ENCODE results near the gene PHGDH.

Gene PHGDH

GRCh38 chr1:119674111-119674526 is 37.6 kb upstream of the PHGDH start:
- TF ChIP-seq CTCF (conservative IDR thresholded peaks at IDR 0.05; ENCODE audit: low read depth): no peak
- peak; percentile 88 for DNase-seq (ENCODE audit: low spot score)
- ChIA-PET CTCF (interaction anchor here (0.6 to 2.8 kb wide), 15 partner anchors 9 to 200 kb away, joined by 3 to 33 read pairs (median 4); partner anchors contain the start of gene ZNF697), POLR2A (ENCODE audit: low non-redundant PET) (no interaction called here)
- H3K27ac ChIP-seq: peak overlapping the region; percentile 76; the same call in 1 of the 2 replicates

GRCh38 chr1:119674835-119675289 is 36.9 kb upstream of the PHGDH start:
- TF ChIP-seq CTCF (conservative IDR thresholded peaks at IDR 0.05; ENCODE audit: low read depth): peak; percentile 92
- CTCF ChIA-PET: interaction anchor here (0.5 to 2.8 kb wide), 27 partner anchors 9 to 200 kb away, joined by 3 to 33 read pairs (median 4); partner anchors contain the start of genes PHGDH and ZNF697
- H3K27ac ChIP-seq: peak overlapping the region; percentile 76
- peak; percentile 90 for DNase-seq (ENCODE audit: low spot score)
- POLR2A ChIA-PET (ENCODE audit: low non-redundant PET): no interaction called here

- CTCF ChIA-PET: interaction anchor here (0.5 to 2.8 kb wide), 29 partner anchors 8 to 128 kb away, joined by 3 to 33 read pairs (median 4); partner anchors contain the start of genes PHGDH and ZNF697
- H3K27ac ChIP-seq: peak overlapping the region; percentile 76
- peak; percentile 65 for TF ChIP-seq CTCF (conservative IDR thresholded peaks at IDR 0.05; ENCODE audit: low read depth)
- POLR2A ChIA-PET (ENCODE audit: low non-redundant PET): interaction anchor here (0.7 kb wide), 1 partner anchor 49 kb away, joined by 4 read pairs; no protein-coding TSS in a partner anchor
- DNase-seq (ENCODE audit: low spot score): peak; percentile 78
These were observed 36.1 kb upstream of the PHGDH start for GRCh38 chr1:119675349-119676345.

DNA sequence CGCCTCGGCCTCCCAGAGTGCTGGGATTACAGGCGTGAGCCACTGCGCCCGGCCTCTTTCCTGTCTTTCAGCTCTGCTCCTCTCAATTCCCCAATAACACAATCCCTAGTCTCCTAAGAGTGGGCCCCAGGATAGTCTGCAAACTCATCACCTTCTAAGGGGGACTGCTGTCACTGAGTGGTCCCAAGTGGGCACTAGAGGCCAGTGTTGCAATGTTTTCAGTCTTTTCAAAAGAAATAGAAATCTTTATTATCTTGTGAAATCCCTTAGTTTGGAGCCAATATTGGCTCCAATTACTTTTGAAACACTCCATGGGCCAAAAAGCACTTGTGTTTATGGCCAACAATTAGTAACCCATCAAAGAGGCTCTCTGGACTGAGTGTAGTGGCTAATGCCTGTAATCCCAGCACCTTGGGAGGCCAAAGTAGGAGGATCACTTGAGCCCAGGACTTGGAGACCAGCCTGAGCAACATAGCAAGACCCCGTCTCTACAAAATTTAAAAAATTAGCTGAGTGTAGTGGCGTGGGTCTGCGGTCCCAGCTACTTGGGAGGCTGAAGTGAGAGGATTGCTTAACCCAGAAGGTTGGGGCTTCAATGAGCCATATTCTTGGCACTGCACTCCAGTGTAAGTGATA is 35.0 kb upstream of the PHGDH start:
- TF ChIP-seq CTCF (conservative IDR thresholded peaks at IDR 0.05; ENCODE audit: low read depth): no peak
- DNase-seq (ENCODE audit: low spot score): no peak
- POLR2A ChIA-PET (ENCODE audit: low non-redundant PET): no interaction called here
- CTCF ChIA-PET: interaction anchor here (1.1 to 1.6 kb wide), 2 partner anchors 8 to 65 kb away, joined by 4 to 7 read pairs; no protein-coding TSS in a partner anchor
- peak overlapping the region; percentile 35 for H3K27ac ChIP-seq

- POLR2A ChIA-PET (ENCODE audit: low non-redundant PET): no interaction called here
- no peak overlapping the region for H3K27ac ChIP-seq
- no peak for TF ChIP-seq CTCF (conservative IDR thresholded peaks at IDR 0.05; ENCODE audit: low read depth)
- no peak for DNase-seq (ENCODE audit: low spot score)
- CTCF ChIA-PET: interaction anchor here (0.5 to 1.1 kb wide), 2 partner anchors 22 to 68 kb away, joined by 3 read pairs; no protein-coding TSS in a partner anchor
These were observed 32.5 kb upstream of the PHGDH start for GRCh38 chr1:119679223-119679622.

DNA sequence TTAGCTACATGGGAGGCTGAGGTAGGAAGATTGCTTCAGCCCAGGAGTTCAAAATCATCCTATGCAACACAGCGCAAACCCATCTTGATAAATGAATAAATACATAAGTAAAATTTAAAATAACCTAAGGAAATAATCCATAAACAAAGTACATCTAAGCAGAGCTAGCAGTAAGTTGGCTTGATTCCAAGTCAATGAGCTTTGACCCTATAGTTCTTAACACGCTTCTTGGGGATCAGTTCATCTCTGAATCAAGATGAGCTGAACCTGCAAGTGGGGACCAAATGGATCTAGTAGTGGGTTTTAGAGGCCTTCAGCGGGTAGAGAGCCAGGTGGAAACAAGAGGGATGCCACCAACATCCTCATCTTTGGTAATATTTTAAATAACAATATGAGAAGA is 31.5 kb upstream of the PHGDH start:
- TF ChIP-seq CTCF (conservative IDR thresholded peaks at IDR 0.05; ENCODE audit: low read depth): no peak
- H3K27ac ChIP-seq: no peak overlapping the region
- DNase-seq (ENCODE audit: low spot score): no peak
- CTCF ChIA-PET: no interaction called here
- POLR2A ChIA-PET (ENCODE audit: low non-redundant PET): no interaction called here

Measured in RWPE1 (cell line).